Frontal cortex (tissue), 4 donors: ENCODE data around the gene C15orf62. TPM values are rescaled to one million over a fixed set of nuclear protein-coding genes. Genes with fewer than 3 reads are reported as not detected.

Source experiments
- DNase-seq, 2 donors: peaks; one replicate each; pipeline ENCODE4 v3.0.0; 2012; ENCODE audit warnings: low spot score in 2 of 2
- FAIRE-seq: peaks from 2 replicates; lab custom pipeline; 2012; peaks lifted over from hg19 to GRCh38; lab: Jason Lieb, UNC
- total RNA-seq: library from RNA; depleted of rRNA; stranded (reverse); fragments of >200 nt; gene quantifications from one replicate; pipeline ENCODE4 v1.2.3, GENCODE V29; 2014
- donor health status: control.
- donor health status: control.
- donor health status: control.

Gene C15orf62
- total RNA-seq, 1 donor from 2014 or later, result not detected

DNA sequence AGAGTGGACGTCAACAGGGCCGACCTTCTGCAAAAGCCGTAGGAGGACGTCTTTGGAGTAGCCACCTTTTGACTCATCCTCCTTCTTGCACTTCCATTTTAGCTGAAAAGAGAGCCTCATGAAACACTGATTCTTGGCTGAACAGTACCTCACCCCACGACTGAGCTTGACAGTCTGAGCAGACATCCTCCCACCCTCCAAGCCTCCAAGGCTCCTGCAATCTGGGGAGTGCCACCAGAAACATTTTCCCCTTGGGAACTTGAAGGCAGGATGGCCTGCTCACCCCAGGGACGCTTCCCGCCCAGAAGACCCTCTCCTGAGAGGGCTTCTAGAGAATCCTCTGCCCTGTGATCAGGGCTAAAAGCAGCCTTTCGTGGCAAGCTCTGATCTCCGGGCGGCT is 5.2 kb downstream of the C15orf62 start:
- FAIRE-seq, result no peak
- DNase-seq, result no peak

GRCh38 chr15:40775740-40776536 is 6.2 kb downstream of the C15orf62 start:
- FAIRE-seq (no peak), DNase-seq (no peak)

- FAIRE-seq (no peak), DNase-seq (no peak)
Measured at GRCh38 chr15:40776537-40777141, 6.9 kb downstream of the C15orf62 start.

DNA sequence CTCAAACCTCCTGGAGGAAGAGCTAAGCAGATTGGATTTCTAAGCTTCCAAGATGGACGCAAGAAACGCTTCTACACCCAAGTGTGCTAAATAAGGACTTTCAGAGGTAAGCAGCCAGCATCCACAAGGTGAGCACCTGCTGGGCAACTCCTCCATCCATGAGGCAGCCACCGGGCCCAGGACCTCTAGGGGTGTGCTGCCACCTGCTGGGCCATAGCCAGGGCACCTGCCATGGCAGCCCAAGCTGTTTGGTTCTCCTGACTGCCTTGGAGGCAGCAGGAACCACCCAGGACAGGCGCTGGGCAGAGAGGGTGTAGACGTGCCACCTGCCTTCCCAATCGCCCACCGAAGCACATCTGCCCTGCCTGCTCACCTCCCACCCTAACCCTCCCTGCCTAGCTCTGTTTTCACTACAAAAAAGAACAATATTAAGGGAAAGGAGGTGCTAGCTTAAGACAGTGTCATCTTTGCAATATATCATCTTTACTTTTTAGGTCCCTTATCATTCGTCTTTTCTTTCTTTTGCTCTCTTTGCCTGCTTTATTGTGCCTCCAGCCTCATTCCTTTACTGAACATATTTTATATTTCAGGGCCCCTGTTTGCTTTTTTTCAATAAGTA is 12.9 kb downstream of the C15orf62 start:
- DNase-seq (no peak), FAIRE-seq (no peak)

GRCh38 chr15:40785164-40785563 is 15.4 kb downstream of the C15orf62 start:
- FAIRE-seq (no peak), DNase-seq (no peak)

GRCh38 chr15:40785814-40786213 is 16.0 kb downstream of the C15orf62 start:
- DNase-seq, result no peak
- no peak for FAIRE-seq

- DNase-seq (no peak), FAIRE-seq (no peak)
Measured at GRCh38 chr15:40787344-40787841, 17.6 kb downstream of the C15orf62 start.

DNA sequence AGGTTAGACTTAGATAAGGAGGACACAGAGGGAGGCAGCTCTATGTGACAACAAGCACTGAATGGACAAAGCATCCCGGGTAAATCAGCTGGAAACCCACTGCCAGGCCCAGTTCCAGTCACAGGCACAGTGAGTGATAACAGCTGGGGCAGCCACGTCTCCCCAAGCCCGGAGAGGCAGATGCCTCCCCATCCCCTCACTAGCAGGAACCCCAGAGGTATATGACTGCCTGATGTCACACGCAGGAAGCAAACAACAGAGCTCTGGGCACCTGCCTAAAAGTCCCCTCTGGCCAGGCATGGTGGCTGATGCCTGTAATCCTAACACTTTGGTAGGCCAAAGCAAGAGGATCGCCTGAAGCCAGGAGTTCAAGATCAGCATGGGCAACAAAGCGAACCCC is 18.2 kb downstream of the C15orf62 start:
- FAIRE-seq, result no peak
- DNase-seq, result no peak

- DNase-seq, result no peak
Measured at GRCh38 chr15:40789119-40789518, 19.3 kb downstream of the C15orf62 start.

GRCh38 chr15:40789999-40790398 is 20.2 kb downstream of the C15orf62 start:
- no peak for FAIRE-seq
- no peak for DNase-seq

More at GRCh38 chr15:40789119-40789518, 19.3 kb downstream of the C15orf62 start:
- FAIRE-seq, result no peak

DNA sequence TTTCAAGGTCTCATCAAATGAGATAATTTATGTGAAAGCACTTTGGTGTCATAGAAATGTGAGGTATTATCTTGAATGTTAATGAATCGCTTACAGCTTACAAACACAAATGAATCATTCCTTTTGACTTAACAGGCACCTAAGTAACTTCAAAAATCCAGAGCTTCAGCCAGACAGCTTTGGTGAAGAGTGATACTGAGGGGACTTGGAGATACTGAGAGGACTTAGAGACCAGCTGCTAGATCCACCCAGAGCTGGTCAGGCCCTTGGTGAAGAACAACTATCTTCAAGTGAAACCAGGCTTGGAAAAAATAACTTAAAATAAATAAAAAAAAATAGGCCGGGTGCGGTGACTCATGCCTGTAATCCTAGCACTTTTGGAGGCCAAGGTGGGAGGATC is 20.9 kb downstream of the C15orf62 start:
- DNase-seq, result no peak

GRCh38 chr15:40792394-40792793 is 22.6 kb downstream of the C15orf62 start:
- DNase-seq (no peak), FAIRE-seq (no peak)

More for the DNA sequence above, 20.9 kb downstream of the C15orf62 start:
- FAIRE-seq, result no peak

- DNase-seq (no peak), FAIRE-seq (no peak)
Measured at GRCh38 chr15:40793216-40793989, 23.6 kb downstream of the C15orf62 start.

GRCh38 chr15:40796041-40796440 is 26.3 kb downstream of the C15orf62 start:
- FAIRE-seq, result no peak
- no peak for DNase-seq

- FAIRE-seq, result no peak
Measured at GRCh38 chr15:40796512-40796911, 26.7 kb downstream of the C15orf62 start.

DNA sequence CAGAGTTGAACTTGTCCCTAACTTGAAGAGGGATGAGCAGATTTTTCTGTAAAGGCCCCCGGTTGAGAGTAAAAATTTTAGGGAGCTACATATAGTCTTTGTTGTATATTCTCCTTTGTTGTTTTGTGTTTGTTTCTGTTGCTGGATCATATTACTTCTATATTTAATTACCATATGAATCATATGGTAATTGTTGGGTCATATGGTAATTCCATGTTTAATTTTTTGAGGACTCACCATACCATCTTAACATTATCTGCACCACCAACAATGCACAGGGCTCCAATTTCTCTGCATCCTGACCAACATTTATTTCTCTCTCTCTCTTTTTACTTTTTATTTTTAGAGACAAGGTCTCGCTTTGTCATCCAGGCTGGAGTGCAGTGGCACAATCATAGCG is 29.7 kb downstream of the C15orf62 start:
- FAIRE-seq, result no peak

More at GRCh38 chr15:40796512-40796911, 26.7 kb downstream of the C15orf62 start:
- DNase-seq, result no peak

GRCh38 chr15:40803076-40803475 is 33.3 kb downstream of the C15orf62 start:
- DNase-seq (no peak), FAIRE-seq (no peak)

More for the DNA sequence above, 29.7 kb downstream of the C15orf62 start:
- DNase-seq, result no peak

GRCh38 chr15:40803688-40804087 is 33.9 kb downstream of the C15orf62 start:
- no peak for DNase-seq
- FAIRE-seq, result no peak

DNA sequence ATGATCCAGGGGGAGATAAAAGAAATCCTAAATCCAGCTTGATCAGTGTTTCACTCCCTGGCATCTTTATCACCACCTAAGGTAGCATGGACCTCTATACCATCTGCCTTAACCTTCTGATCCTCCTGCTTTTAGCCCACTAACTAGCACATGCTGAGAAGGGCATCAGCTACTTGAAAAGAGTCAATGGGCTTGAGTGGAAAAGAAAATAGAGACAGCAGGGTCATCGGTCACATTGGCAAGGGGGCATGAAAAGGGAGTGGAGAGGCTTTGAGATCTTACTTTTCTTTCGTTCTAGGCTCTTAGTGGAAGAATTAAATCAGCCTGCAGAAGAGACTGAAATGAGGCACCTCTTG is 36.9 kb downstream of the C15orf62 start:
- FAIRE-seq (no peak), DNase-seq (no peak)
